GM23248 (cell line): Measurements from ENCODE around the gene PAK4.

ENCODE experiments used
- EZH2 ChIP-seq: fragments of 200-600 bp; sonication (generic); IDR thresholded peaks from 2 replicates; pipeline ENCODE4 v1.6.1; 2018; ENCODE audit warnings: antibody characterized with exemption, mild to moderate bottlenecking; ENCODE audit not compliant: insufficient read depth, poor library complexity, severe bottlenecking
- EZH2phosphoT487 ChIP-seq: fragments of 200-600 bp; sonication (generic); IDR thresholded peaks from 2 replicates; pipeline ENCODE4 v1.6.1; 2018; ENCODE audit warnings: antibody characterized with exemption, moderate library complexity, mild to moderate bottlenecking, low read depth; ENCODE audit not compliant: insufficient read depth

GRCh38 chr19:39188960-39189359 lies 63.4 kb downstream of the PAK4 start:
- TF ChIP-seq EZH2: no peak
- no peak for TF ChIP-seq EZH2phosphoT487
